K562 (cell line): ENCODE measurements around the gene KRTAP1-4. TPM values are rescaled to one million over a fixed set of nuclear protein-coding genes. Genes with fewer than 3 reads are reported as not detected.

Experiments
- ATAC-seq: fragments of 200-7000 bp; cut with Tn5 transposase; 3 replicates; pipeline ENCODE4 v1.9.1; 2020; ENCODE audit warnings: moderate library complexity
- BruUV-seq: library from RNA; stranded (reverse); fragments of 400-500 nt; replicated peaks from 2 replicates; lab custom pipeline; 2021; lab: Mats Ljungman, UMichigan
- CTCF ChIA-PET: fragments of 300-600 bp; formaldehyde crosslinking; extraction: SDS; loops from one replicate; lab custom pipeline; 2021; ENCODE audit warnings: low intra/inter-chr PET ratio; lab: Yijun Ruan, JAX
- POLR2A ChIA-PET: fragments of 300-600, 350-650 bp; sonication (Branson Sonifier 250); formaldehyde crosslinking; extraction: SDS; loops from one replicate; lab custom pipeline; 2021; ENCODE audit warnings: antibody characterized with exemption, inconsistent platforms; lab: Yijun Ruan, JAX
- DNase-seq, 4 experiments: peaks; one replicate each; pipeline versions ENCODE4 v3.0.0 to v3.0.0-alpha.2; 2011 to 2018; ENCODE audit warnings: low spot score in 3 of 4, mixed read lengths in 3 of 4; ENCODE audit errors: extremely low read depth in 1 of 4
- FAIRE-seq: peaks from 2 replicates; lab custom pipeline; 2011; peaks lifted over from hg19 to GRCh38; lab: Jason Lieb, UNC
- H2AFZ ChIP-seq: 2 replicates; pipeline ENCODE4 v1.6.0; 2011; ENCODE audit warnings: low read depth, low read length, control low read depth, inconsistent platforms
- H3K27ac ChIP-seq: fragments of 200-600 bp; 3 replicates; pipeline ENCODE4 v1.8.0; 2011; ENCODE audit warnings: low read depth, mild to moderate bottlenecking, control low read depth, inconsistent platforms, low read length, moderate library complexity, mixed read lengths; ENCODE audit errors: extremely low read depth
- H3K27me3 ChIP-seq, 2 experiments: fragments of 300-600 bp in 1 of 2; 2 replicates in 1 of 2; 3 replicates in 1 of 2; pipeline versions ENCODE4 v1.6.0 to v1.8.0; 2011; ENCODE audit warnings: inconsistent platforms in 2 of 2, low read length in 2 of 2, mild to moderate bottlenecking in 1 of 2, mixed read lengths in 1 of 2, moderate library complexity in 1 of 2; ENCODE audit not compliant: control insufficient read depth in 2 of 2, insufficient read depth in 2 of 2
- H3K36me3 ChIP-seq: fragments of 300-600 bp; 3 replicates; pipeline ENCODE4 v1.8.0; 2011; ENCODE audit warnings: mild to moderate bottlenecking, low read length, inconsistent platforms; ENCODE audit not compliant: control insufficient read depth, insufficient read depth
- H3K4me1 ChIP-seq, 2 experiments: fragments of 200-600 bp in 1 of 2; replicated peaks in 1 of 2; 2 replicates in 1 of 2; 3 replicates in 1 of 2; pipeline versions ENCODE4 v1.5.1 to v1.8.0; 2011; ENCODE audit warnings: inconsistent platforms in 2 of 2, low read length in 2 of 2, mild to moderate bottlenecking in 1 of 2, mixed read lengths in 1 of 2, moderate library complexity in 1 of 2; ENCODE audit not compliant: control insufficient read depth in 2 of 2, insufficient read depth in 2 of 2
- H3K4me2 ChIP-seq: 2 replicates; pipeline ENCODE4 v1.6.1; 2011; ENCODE audit warnings: low read length, control low read depth, inconsistent platforms, mixed read lengths; ENCODE audit not compliant: insufficient read depth
- H3K4me3 ChIP-seq: fragments of 200-600 bp; sonication (generic), shearing (Covaris generic); 2 replicates; pipeline ENCODE4 v1.5.1; 2016; ENCODE audit warnings: control low read depth, inconsistent platforms
- H3K79me2 ChIP-seq: fragments of 200-600 bp; 3 replicates; pipeline ENCODE4 v1.8.0; 2011; ENCODE audit warnings: low read length, inconsistent platforms; ENCODE audit not compliant: control insufficient read depth, insufficient read depth
- H3K9ac ChIP-seq, 2 experiments: 2 replicates each; pipeline versions ENCODE4 v1.6.0 to v1.6.1; 2011; ENCODE audit warnings: low read depth in 2 of 2, low read length in 2 of 2, control low read depth in 1 of 2, inconsistent platforms in 1 of 2, mild to moderate bottlenecking in 1 of 2, mixed read lengths in 1 of 2; ENCODE audit not compliant: insufficient read depth in 1 of 2
- H3K9me1 ChIP-seq: one replicate; pipeline ENCODE4 v1.6.0; 2011; ENCODE audit warnings: inconsistent platforms, mild to moderate bottlenecking, low read length, moderate library complexity; ENCODE audit not compliant: control insufficient read depth, insufficient read depth
- H3K9me3 ChIP-seq: replicated peaks from 2 replicates; pipeline ENCODE4 v1.5.1; 2011; ENCODE audit warnings: low read depth, low read length, inconsistent platforms; ENCODE audit not compliant: control insufficient read depth, insufficient read depth
- H4K20me1 ChIP-seq: replicated peaks from 2 replicates; pipeline ENCODE4 v1.6.1; 2011; ENCODE audit warnings: low read length, inconsistent platforms, mixed read lengths; ENCODE audit not compliant: control insufficient read depth, insufficient read depth
- ARNT ChIP-seq, 2 experiments: fragments of 450-650 bp; IDR thresholded peaks; 2 replicates each; pipeline ENCODE4 v1.6.1; 2016; ENCODE audit warnings: mild to moderate bottlenecking in 1 of 2
- CXXC5 ChIP-seq: fragments of 250-450 bp; sonication (Bioruptor Pico); IDR thresholded peaks from 2 replicates; pipeline ENCODE4 v1.8.0; 2022; ENCODE audit warnings: inconsistent platforms, mild to moderate bottlenecking, moderate library complexity
- POLR3A ChIP-seq: IDR thresholded peaks from 2 replicates; pipeline ENCODE4 v1.6.1; 2011; ENCODE audit warnings: borderline replicate concordance, mild to moderate bottlenecking, moderate library complexity; ENCODE audit not compliant: insufficient read length, insufficient read depth; ENCODE audit errors: extremely low read depth
- RAD21 ChIP-seq, 2 experiments: fragments of 250-450 bp in 1 of 2; fragments of 450-650 bp in 1 of 2; sonication (Bioruptor Pico) in 1 of 2; formaldehyde crosslinking in 1 of 2; IDR thresholded peaks in 1 of 2; conservative IDR thresholded peaks in 1 of 2; 2 replicates each; pipeline versions ENCODE4 v1.4.0 to v1.8.0; 2020 to 2022; ENCODE audit warnings: mild to moderate bottlenecking in 2 of 2, moderate library complexity in 1 of 2
- TRIM24 ChIP-seq, 2 experiments: fragments of 450-650 bp; IDR thresholded peaks; 2 replicates each; pipeline ENCODE4 v1.6.1; 2016
- USF2 ChIP-seq: sonication (generic); formaldehyde crosslinking; IDR thresholded peaks from 2 replicates; pipeline ENCODE4 v1.5.0; 2020; ENCODE audit warnings: missing genetic modification reagents
- WGBS: fragments of 100-300 bp; shearing (Covaris generic); methylation state at CpG from one replicate; pipeline ENCODE4 v1.1.6; 2016; ENCODE audit warnings: low coverage, mixed read lengths; ENCODE audit not compliant: insufficient coverage; ENCODE audit errors: missing lambda C conversion rate; 5-methylcytosine and 5-hydroxymethylcytosine counted together
- in situ Hi-C: fragments of 300-500 bp; cut with MboI; formaldehyde crosslinking; loops from 4 replicates; pipeline ENCODE4 v1.15.0; 2018; ENCODE audit warnings: inconsistent platforms, mixed read lengths
- intact Hi-C: fragments of 100-400 bp; cut with micrococcal nuclease; formaldehyde crosslinking; loops from 2 replicates; pipeline ENCODE4 v1.14.2; 2022
- polyA plus RNA-seq, 8 experiments: library from polyadenylated mRNA; depleted of rRNA in 4 of 8; stranded (reverse) in 5 of 8; unstranded in 3 of 8; fragments of >200 nt; fragmentation: Nextera tagmentation in 2 of 8; fragmentation: Illumina TruSeq in 1 of 8; extraction: Ambion mirVana in 2 of 8; extraction: Trizol in 1 of 8; gene quantifications; 2 replicates each; pipeline versions ENCODE4 v1.2.1 to v1.2.3, GENCODE V29; 2011 to 2014; ENCODE audit warnings: inconsistent platforms in 1 of 8, missing spikeins in 1 of 8
- small RNA-seq: library from RNA; depleted of rRNA; stranded (forward); fragments of <200 nt; gene quantifications from one replicate; pipeline ENCODE3, GENCODE V24; 2014
- total RNA-seq, 7 experiments: library from RNA; depleted of rRNA in 6 of 7; stranded (reverse); fragments of >200 nt in 6 of 7; fragmentation: Illumina TruSeq in 2 of 7; extraction: Trizol in 2 of 7; gene quantifications; 2 replicates each; pipeline versions ENCODE4 v1.2.1 to v1.2.3, GENCODE V29; 2011 to 2021; ENCODE audit warnings: low replicate concordance in 1 of 7

The KRTAP1-4 gene
- total and polyA plus RNA-seq, 9 of the 15 experiments (the other 6 are each of a cell fraction or from before 2014, with no cell fraction given), result not detected

- Histone ChIP-seq H3K9me1 (peaks cover 4% of the 10 kb centered on the region), H3K27me3 (peaks cover 3 to 34% of the 10 kb centered on the region in 2 experiments; a peak in 4 of 5 replicates), H3K9me3 (no peaks in the 10 kb centered on the region), H3K9ac (no peak overlapping the region), H3K4me1 (no peaks in the 10 kb centered on the region; a peak in 1 of 5 replicates), H3K36me3 (no peaks in the 10 kb centered on the region)
- 2% methylated on average over 3 of the region's 3 CpGs for WGBS
- ChIA-PET POLR2A (interaction anchor here (0.6 to 2.2 kb wide), 5 partner anchors 16 to 809 kb away, joined by 3 to 8 read pairs (median 4); no protein-coding TSS in a partner anchor), CTCF (no interaction called here)
- BruUV-seq, result no TSS peak
- no peak for ATAC-seq
- intact Hi-C loops, result no loop called here
- TF ChIP-seq POLR3A, result no peak
- no peak for TF ChIP-seq RAD21 (CRISPR knock-in tag; conservative IDR thresholded peaks at IDR 0.05 in 1 of 2, IDR thresholded peaks at IDR 0.05 in 1 of 2)
- no peak for TF ChIP-seq USF2 (CRISPR knock-in tag)
- TF ChIP-seq ARNT (IDR thresholded peaks at IDR 0.05), result no peak
- no peak for TF ChIP-seq TRIM24 (IDR thresholded peaks at IDR 0.05)
- no peak for TF ChIP-seq CXXC5 (CRISPR knock-in tag)
- TF ChIP-seq, all 486 proteins: peak for 0
- no peak for FAIRE-seq
- Histone ChIP-seq H3K4me3 (no peak overlapping the region), H3K27ac (no peak overlapping the region), H2AFZ (no peak overlapping the region), H3K79me2 (no peaks in the 10 kb centered on the region), H4K20me1 (no peaks in the 10 kb centered on the region; the same call in 1 of the 2 replicates), H3K4me2 (no peak overlapping the region)
- no peak for DNase-seq
- in situ Hi-C loops, result no loop called here
These were observed 49.9 kb downstream of the KRTAP1-4 start for GRCh38 chr17:40980117-40980516.

Small RNA genes within 50 kb of the gene (small RNA-seq; reads per million reads assigned to genes)
- not detected for gene KRTAP3-4P

Other genes with a start within 250 kb of the KRTAP1-4 start
Only the 7 nearest of the 38 such genes appear.
- not detected in 2 replicates for gene KRTAP3-1, start 21.1 kb downstream of the KRTAP1-4 start, total RNA-seq (2014; rRNA removed)
- not detected in 2 replicates for gene KRTAP3-1, start 21.1 kb downstream of the KRTAP1-4 start, total RNA-seq (2014; rRNA removed; fragmentation: Illumina TruSeq; extraction: Trizol)
- gene KRTAP3-1, start 21.1 kb downstream of the KRTAP1-4 start, total RNA-seq (2015; rRNA removed; fragmentation: Illumina TruSeq; extraction: Trizol), result not detected in 2 replicates
- not detected in 2 replicates for gene KRTAP3-1, start 21.1 kb downstream of the KRTAP1-4 start, total RNA-seq (2021)
- gene KRTAP3-1, start 21.1 kb downstream of the KRTAP1-4 start, polyA plus RNA-seq (2011; rRNA removed), result not detected in 2 replicates
- not detected in 2 replicates for gene KRTAP3-1, start 21.1 kb downstream of the KRTAP1-4 start, polyA plus RNA-seq (2014; fragmentation: Illumina TruSeq; extraction: Trizol)
- not detected for gene KRTAP3-1, start 21.1 kb downstream of the KRTAP1-4 start, polyA plus RNA-seq (2014; fragmentation: Nextera tagmentation; extraction: Ambion mirVana)
- not detected in 2 replicates for gene KRTAP3-1, start 21.1 kb downstream of the KRTAP1-4 start, polyA plus RNA-seq (2014; rRNA removed)
- not detected in 2 replicates for gene KRTAP1-5, start 3.0 kb downstream of the KRTAP1-4 start, total RNA-seq (2014; rRNA removed)
- not detected in 2 replicates for gene KRTAP1-5, start 3.0 kb downstream of the KRTAP1-4 start, total RNA-seq (2014; rRNA removed; fragmentation: Illumina TruSeq; extraction: Trizol)
- gene KRTAP1-5, start 3.0 kb downstream of the KRTAP1-4 start, total RNA-seq (2015; rRNA removed; fragmentation: Illumina TruSeq; extraction: Trizol), result not detected in 2 replicates
- gene KRTAP1-5, start 3.0 kb downstream of the KRTAP1-4 start, total RNA-seq (2021), result not detected in 2 replicates
- gene KRTAP1-5, start 3.0 kb downstream of the KRTAP1-4 start, polyA plus RNA-seq (2011; rRNA removed), result not detected in 2 replicates
- not detected in 2 replicates for gene KRTAP1-5, start 3.0 kb downstream of the KRTAP1-4 start, polyA plus RNA-seq (2014; fragmentation: Illumina TruSeq; extraction: Trizol)
- gene KRTAP1-5, start 3.0 kb downstream of the KRTAP1-4 start, polyA plus RNA-seq (2014; fragmentation: Nextera tagmentation; extraction: Ambion mirVana), result not detected
- gene KRTAP1-5, start 3.0 kb downstream of the KRTAP1-4 start, polyA plus RNA-seq (2014; rRNA removed), result not detected in 2 replicates
- not detected in 2 replicates for gene KRTAP1-3, start 4.7 kb upstream of the KRTAP1-4 start, total RNA-seq (2014; rRNA removed)
- not detected in 2 replicates for gene KRTAP1-3, start 4.7 kb upstream of the KRTAP1-4 start, total RNA-seq (2014; rRNA removed; fragmentation: Illumina TruSeq; extraction: Trizol)
- not detected in 2 replicates for gene KRTAP1-3, start 4.7 kb upstream of the KRTAP1-4 start, total RNA-seq (2015; rRNA removed; fragmentation: Illumina TruSeq; extraction: Trizol)
- gene KRTAP1-3, start 4.7 kb upstream of the KRTAP1-4 start, total RNA-seq (2021), result not detected in 2 replicates
- not detected in 2 replicates for gene KRTAP1-3, start 4.7 kb upstream of the KRTAP1-4 start, polyA plus RNA-seq (2011; rRNA removed)
- gene KRTAP1-3, start 4.7 kb upstream of the KRTAP1-4 start, polyA plus RNA-seq (2014; fragmentation: Illumina TruSeq; extraction: Trizol), result not detected in 2 replicates
- not detected for gene KRTAP1-3, start 4.7 kb upstream of the KRTAP1-4 start, polyA plus RNA-seq (2014; fragmentation: Nextera tagmentation; extraction: Ambion mirVana)
- gene KRTAP1-3, start 4.7 kb upstream of the KRTAP1-4 start, polyA plus RNA-seq (2014; rRNA removed), result not detected in 2 replicates
- not detected in 2 replicates for gene KRTAP1-1, start 11.3 kb upstream of the KRTAP1-4 start, total RNA-seq (2014; rRNA removed)
- not detected in 2 replicates for gene KRTAP1-1, start 11.3 kb upstream of the KRTAP1-4 start, total RNA-seq (2014; rRNA removed; fragmentation: Illumina TruSeq; extraction: Trizol)
- not detected in 2 replicates for gene KRTAP1-1, start 11.3 kb upstream of the KRTAP1-4 start, total RNA-seq (2015; rRNA removed; fragmentation: Illumina TruSeq; extraction: Trizol)
- gene KRTAP1-1, start 11.3 kb upstream of the KRTAP1-4 start, total RNA-seq (2021), result not detected in 2 replicates
- gene KRTAP1-1, start 11.3 kb upstream of the KRTAP1-4 start, polyA plus RNA-seq (2011; rRNA removed), result not detected in 2 replicates
- gene KRTAP1-1, start 11.3 kb upstream of the KRTAP1-4 start, polyA plus RNA-seq (2014; fragmentation: Illumina TruSeq; extraction: Trizol), result not detected in 2 replicates
- gene KRTAP1-1, start 11.3 kb upstream of the KRTAP1-4 start, polyA plus RNA-seq (2014; fragmentation: Nextera tagmentation; extraction: Ambion mirVana), result not detected
- gene KRTAP1-1, start 11.3 kb upstream of the KRTAP1-4 start, polyA plus RNA-seq (2014; rRNA removed), result not detected in 2 replicates
- not detected in 2 replicates for gene KRTAP2-1, start 17.1 kb upstream of the KRTAP1-4 start, total RNA-seq (2014; rRNA removed)
- gene KRTAP2-1, start 17.1 kb upstream of the KRTAP1-4 start, total RNA-seq (2014; rRNA removed; fragmentation: Illumina TruSeq; extraction: Trizol), result not detected in 2 replicates
- not detected in 2 replicates for gene KRTAP2-1, start 17.1 kb upstream of the KRTAP1-4 start, total RNA-seq (2015; rRNA removed; fragmentation: Illumina TruSeq; extraction: Trizol)
- gene KRTAP2-1, start 17.1 kb upstream of the KRTAP1-4 start, total RNA-seq (2021), result not detected in 2 replicates
- gene KRTAP2-1, start 17.1 kb upstream of the KRTAP1-4 start, polyA plus RNA-seq (2011; rRNA removed), result not detected in 2 replicates
- gene KRTAP2-1, start 17.1 kb upstream of the KRTAP1-4 start, polyA plus RNA-seq (2014; fragmentation: Illumina TruSeq; extraction: Trizol), result not detected in 2 replicates
- not detected for gene KRTAP2-1, start 17.1 kb upstream of the KRTAP1-4 start, polyA plus RNA-seq (2014; fragmentation: Nextera tagmentation; extraction: Ambion mirVana)
- not detected in 2 replicates for gene KRTAP2-1, start 17.1 kb upstream of the KRTAP1-4 start, polyA plus RNA-seq (2014; rRNA removed)
- not detected in 2 replicates for gene KRTAP2-2, start 25.0 kb upstream of the KRTAP1-4 start, total RNA-seq (2014; rRNA removed)
- not detected in 2 replicates for gene KRTAP2-2, start 25.0 kb upstream of the KRTAP1-4 start, total RNA-seq (2014; rRNA removed; fragmentation: Illumina TruSeq; extraction: Trizol)
- not detected in 2 replicates for gene KRTAP2-2, start 25.0 kb upstream of the KRTAP1-4 start, total RNA-seq (2015; rRNA removed; fragmentation: Illumina TruSeq; extraction: Trizol)
- not detected in 2 replicates for gene KRTAP2-2, start 25.0 kb upstream of the KRTAP1-4 start, total RNA-seq (2021)
- not detected in 2 replicates for gene KRTAP2-2, start 25.0 kb upstream of the KRTAP1-4 start, polyA plus RNA-seq (2011; rRNA removed)
- gene KRTAP2-2, start 25.0 kb upstream of the KRTAP1-4 start, polyA plus RNA-seq (2014; fragmentation: Illumina TruSeq; extraction: Trizol), result not detected in 2 replicates
- gene KRTAP2-2, start 25.0 kb upstream of the KRTAP1-4 start, polyA plus RNA-seq (2014; fragmentation: Nextera tagmentation; extraction: Ambion mirVana), result not detected
- gene KRTAP2-2, start 25.0 kb upstream of the KRTAP1-4 start, polyA plus RNA-seq (2014; rRNA removed), result not detected in 2 replicates
- not detected in 2 replicates for gene KRTAP2-3, start 29.9 kb upstream of the KRTAP1-4 start, total RNA-seq (2014; rRNA removed)
- gene KRTAP2-3, start 29.9 kb upstream of the KRTAP1-4 start, total RNA-seq (2014; rRNA removed; fragmentation: Illumina TruSeq; extraction: Trizol), result not detected in 2 replicates
- gene KRTAP2-3, start 29.9 kb upstream of the KRTAP1-4 start, total RNA-seq (2015; rRNA removed; fragmentation: Illumina TruSeq; extraction: Trizol), result not detected in 2 replicates
- not detected in 2 replicates for gene KRTAP2-3, start 29.9 kb upstream of the KRTAP1-4 start, total RNA-seq (2021)
- gene KRTAP2-3, start 29.9 kb upstream of the KRTAP1-4 start, polyA plus RNA-seq (2011; rRNA removed), result not detected in 2 replicates
- not detected in 2 replicates for gene KRTAP2-3, start 29.9 kb upstream of the KRTAP1-4 start, polyA plus RNA-seq (2014; fragmentation: Illumina TruSeq; extraction: Trizol)
- gene KRTAP2-3, start 29.9 kb upstream of the KRTAP1-4 start, polyA plus RNA-seq (2014; fragmentation: Nextera tagmentation; extraction: Ambion mirVana), result not detected
- gene KRTAP2-3, start 29.9 kb upstream of the KRTAP1-4 start, polyA plus RNA-seq (2014; rRNA removed), result not detected in 2 replicates